ENCODE data around the gene PRTFDC1.

PRTFDC1 gene

DNA sequence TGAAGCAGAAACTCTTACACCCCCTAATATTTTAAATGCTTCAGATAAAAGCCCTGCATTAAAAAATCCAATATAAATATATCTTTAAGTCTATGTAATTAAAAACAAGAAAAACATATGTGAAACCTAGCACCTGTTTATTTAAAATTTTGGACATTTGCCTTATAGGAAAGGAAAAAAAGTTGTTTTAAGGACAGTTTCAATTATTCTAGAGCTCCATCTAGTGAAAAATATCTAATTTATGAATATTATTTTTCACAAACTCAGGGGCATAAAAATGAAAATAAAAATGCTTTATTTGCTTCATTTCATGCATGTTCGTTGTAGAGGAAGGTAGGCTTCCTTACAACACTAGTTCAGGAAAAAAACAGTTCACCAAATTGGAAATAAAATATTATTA, 37.5 kb upstream of the PRTFDC1 start:
- DNase-seq (ENCODE audit: low spot score): no peak
- ChIA-PET CTCF (interaction anchor here (0.6 to 1.4 kb wide), 9 partner anchors 24 to 1486 kb away, joined by 3 to 6 read pairs (median 3); no protein-coding TSS in a partner anchor), POLR2A (ENCODE audit: low non-redundant PET) (no interaction called here)
- H3K27ac ChIP-seq: no peak overlapping the region
- TF ChIP-seq, protein P1, sequence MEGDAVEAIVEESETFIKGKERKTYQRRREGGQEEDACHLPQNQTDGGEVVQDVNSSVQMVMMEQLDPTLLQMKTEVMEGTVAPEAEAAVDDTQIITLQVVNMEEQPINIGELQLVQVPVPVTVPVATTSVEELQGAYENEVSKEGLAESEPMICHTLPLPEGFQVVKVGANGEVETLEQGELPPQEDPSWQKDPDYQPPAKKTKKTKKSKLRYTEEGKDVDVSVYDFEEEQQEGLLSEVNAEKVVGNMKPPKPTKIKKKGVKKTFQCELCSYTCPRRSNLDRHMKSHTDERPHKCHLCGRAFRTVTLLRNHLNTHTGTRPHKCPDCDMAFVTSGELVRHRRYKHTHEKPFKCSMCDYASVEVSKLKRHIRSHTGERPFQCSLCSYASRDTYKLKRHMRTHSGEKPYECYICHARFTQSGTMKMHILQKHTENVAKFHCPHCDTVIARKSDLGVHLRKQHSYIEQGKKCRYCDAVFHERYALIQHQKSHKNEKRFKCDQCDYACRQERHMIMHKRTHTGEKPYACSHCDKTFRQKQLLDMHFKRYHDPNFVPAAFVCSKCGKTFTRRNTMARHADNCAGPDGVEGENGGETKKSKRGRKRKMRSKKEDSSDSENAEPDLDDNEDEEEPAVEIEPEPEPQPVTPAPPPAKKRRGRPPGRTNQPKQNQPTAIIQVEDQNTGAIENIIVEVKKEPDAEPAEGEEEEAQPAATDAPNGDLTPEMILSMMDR (conservative IDR thresholded peaks at IDR 0.05; ENCODE audit: low read depth): peak; percentile 27; the same call in 1 of the 2 replicates

DNA sequence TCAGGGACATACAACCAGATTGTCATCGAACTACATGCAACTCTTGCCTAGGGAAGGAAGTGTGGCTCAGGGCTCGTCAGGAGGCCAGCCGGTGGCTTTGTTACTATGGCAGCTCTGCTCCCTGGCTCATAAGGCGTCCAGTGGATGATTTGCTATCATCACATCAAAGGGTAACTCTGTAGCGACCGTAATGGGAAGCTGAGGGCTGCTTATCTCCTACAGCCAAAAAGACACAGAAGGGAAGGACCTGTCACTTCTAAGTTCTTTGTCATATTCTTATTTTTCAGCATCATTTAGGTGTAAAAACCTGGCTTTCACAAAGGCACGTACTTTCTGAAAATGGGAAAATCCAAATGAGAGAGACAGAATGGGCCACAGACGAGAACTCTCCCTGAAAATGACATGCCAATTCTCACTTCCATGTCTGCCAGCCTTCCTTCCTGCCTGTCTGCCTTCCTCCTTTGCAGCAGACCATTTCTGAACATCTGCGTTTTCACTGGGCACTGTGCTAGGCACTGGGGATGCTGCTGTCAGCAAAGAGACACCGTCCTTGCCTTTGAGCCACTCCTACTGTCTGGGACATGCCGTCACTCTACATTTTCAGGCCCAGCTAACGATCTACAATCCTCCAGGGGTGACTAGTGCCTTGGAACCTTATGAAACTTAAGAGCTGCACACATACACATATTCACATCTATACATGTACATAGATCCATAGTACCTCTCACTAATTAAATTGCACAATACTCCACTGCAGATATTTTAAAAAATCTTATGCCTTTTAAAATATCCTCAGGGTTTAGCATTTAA, 36.6 kb upstream of the PRTFDC1 start:
- no peak overlapping the region for H3K27ac ChIP-seq
- DNase-seq (ENCODE audit: low spot score): no peak
- ChIA-PET CTCF (interaction anchor here (0.6 to 1.4 kb wide), 6 partner anchors 24 to 1487 kb away, joined by 3 to 5 read pairs (median 4); no protein-coding TSS in a partner anchor), POLR2A (ENCODE audit: low non-redundant PET) (no interaction called here)
- TF ChIP-seq, protein P1 (conservative IDR thresholded peaks at IDR 0.05; ENCODE audit: low read depth): no peak

DNA sequence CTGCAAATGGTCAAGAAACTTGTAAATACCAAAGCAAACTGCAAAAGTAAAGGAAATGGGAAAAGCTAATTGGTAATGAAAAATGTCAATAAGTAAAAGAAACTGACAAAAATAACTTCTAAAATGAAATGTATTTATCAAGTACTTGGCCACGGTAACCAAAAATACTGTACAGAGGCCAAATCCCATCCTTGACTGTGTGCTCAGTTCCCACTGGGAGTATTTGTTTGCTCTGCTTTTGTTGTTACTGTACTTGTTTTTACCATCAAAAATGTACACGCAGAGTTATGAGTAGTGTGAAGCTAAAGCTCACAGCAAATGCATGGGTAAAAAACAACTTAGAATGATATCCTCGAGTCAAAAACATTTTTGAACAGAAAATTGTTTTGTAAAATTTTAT, 32.5 kb upstream of the PRTFDC1 start:
- no peak overlapping the region for H3K27ac ChIP-seq
- DNase-seq (ENCODE audit: low spot score): no peak
- TF ChIP-seq, protein P1 (conservative IDR thresholded peaks at IDR 0.05; ENCODE audit: low read depth): no peak
- ChIA-PET CTCF (no interaction called here), POLR2A (ENCODE audit: low non-redundant PET) (no interaction called here)

DNA sequence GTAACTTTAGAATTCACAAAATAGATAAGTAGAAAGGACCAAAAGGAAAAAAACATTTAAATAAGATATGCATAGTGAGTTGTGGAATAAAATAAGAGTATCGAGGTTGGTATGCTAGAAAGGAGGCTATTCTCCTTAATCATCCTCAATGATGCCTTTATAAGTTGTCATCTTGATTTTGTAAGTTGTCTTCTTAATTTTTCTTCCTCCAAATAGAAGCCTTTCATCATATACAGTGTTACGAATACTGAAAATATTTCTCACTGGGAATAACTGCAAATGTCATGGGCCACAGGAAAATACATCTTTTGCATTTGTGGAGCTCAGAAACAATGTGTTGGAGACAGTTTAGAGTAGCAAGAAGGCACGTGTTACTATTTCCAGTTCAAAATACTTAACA, 31.5 kb upstream of the PRTFDC1 start:
- H3K27ac ChIP-seq: no peak overlapping the region
- DNase-seq (ENCODE audit: low spot score): no peak
- ChIA-PET POLR2A (ENCODE audit: low non-redundant PET) (no interaction called here), CTCF (interaction anchor here (0.6 to 0.8 kb wide), 2 partner anchors 36 to 1501 kb away, joined by 3 read pairs; no protein-coding TSS in a partner anchor)
- TF ChIP-seq, protein P1 (conservative IDR thresholded peaks at IDR 0.05; ENCODE audit: low read depth): no peak

DNA sequence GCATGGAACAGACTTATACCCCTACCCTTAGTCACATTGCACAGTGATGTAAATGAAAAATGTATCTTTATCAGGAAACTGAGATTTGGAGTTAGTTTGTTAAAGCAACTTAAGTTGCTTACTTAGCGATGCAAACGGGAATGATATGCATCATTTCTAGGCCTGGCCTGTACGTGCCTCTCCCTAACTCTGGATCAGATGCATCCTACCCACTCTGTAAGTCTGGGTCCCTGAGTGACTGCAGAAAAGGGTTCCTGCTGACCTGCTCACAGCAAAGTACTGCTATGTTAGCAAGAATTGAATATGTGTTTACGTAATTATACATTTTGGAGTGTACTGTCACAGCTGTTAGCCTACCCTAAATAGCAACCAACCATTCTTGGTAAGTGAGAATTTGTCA, 30.7 kb upstream of the PRTFDC1 start:
- ChIA-PET CTCF (interaction anchor here (0.8 kb wide), 1 partner anchor 35 kb away, joined by 3 read pairs; no protein-coding TSS in a partner anchor), POLR2A (ENCODE audit: low non-redundant PET) (no interaction called here)
- DNase-seq (ENCODE audit: low spot score): no peak
- no peak overlapping the region for H3K27ac ChIP-seq
- TF ChIP-seq, protein P1 (conservative IDR thresholded peaks at IDR 0.05; ENCODE audit: low read depth): no peak

DNA sequence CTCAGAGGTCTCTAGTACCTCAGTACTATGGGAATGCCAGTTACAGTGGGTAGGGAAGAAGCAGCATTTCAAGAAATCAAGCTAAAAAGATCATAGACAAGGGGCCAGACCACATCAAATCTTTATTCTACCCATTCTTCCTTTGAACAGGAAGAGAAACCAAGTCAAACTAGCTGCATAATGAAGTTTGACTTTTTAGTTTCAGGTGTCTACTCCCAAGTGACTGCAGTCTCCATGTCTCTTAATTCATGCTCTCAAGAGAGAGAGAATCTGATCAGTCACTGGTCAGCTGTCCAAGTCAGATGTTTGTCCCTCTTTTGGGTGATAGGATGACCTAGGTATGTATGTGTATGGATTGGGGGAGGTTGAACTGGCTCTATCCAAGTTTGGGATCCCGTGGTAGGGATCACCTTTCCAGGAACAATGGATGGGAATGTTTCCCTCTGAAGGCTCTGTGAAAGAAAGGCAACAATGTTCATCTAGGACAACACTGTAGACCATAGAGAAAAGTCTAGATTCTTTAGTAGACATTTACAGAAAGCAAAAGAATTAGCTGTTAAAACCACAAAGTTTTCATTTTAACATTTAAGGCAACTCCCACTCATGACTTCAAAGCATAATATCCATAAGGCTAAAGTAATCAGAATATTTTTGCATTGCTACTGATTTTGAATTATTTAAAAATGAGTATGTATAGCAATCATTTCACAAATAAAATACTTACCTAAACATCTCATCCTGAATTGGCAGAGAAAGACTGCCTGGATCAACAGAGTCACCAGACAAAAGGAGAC, 30.1 kb upstream of the PRTFDC1 start:
- TF ChIP-seq, protein P1 (conservative IDR thresholded peaks at IDR 0.05; ENCODE audit: low read depth): no peak
- DNase-seq (ENCODE audit: low spot score): no peak
- no peak overlapping the region for H3K27ac ChIP-seq
- POLR2A ChIA-PET (ENCODE audit: low non-redundant PET): no interaction called here
- CTCF ChIA-PET: no interaction called here
